Skeletal muscle tissue (tissue), 4 donors: ENCODE measurements around the gene PCK2. TPM values are rescaled to one million over a fixed set of nuclear protein-coding genes. Genes with fewer than 3 reads are reported as not detected.

Source experiments
- H3K27ac ChIP-seq: one replicate; pipeline ENCODE4 v1.7.0; 2013; ENCODE audit warnings: mild to moderate bottlenecking, low read depth, low read length, inconsistent platforms
- H3K27me3 ChIP-seq, 3 donors: one replicate each; pipeline ENCODE4 v1.7.0; 2013; ENCODE audit warnings: low read length in 3 of 3; ENCODE audit not compliant: control insufficient read depth in 3 of 3, insufficient read depth in 3 of 3
- H3K36me3 ChIP-seq, 3 donors: one replicate each; pipeline ENCODE4 v1.7.0; 2013; ENCODE audit warnings: low read length in 3 of 3; ENCODE audit not compliant: control insufficient read depth in 3 of 3, insufficient read depth in 3 of 3
- H3K4me1 ChIP-seq, 3 donors: one replicate each; pipeline ENCODE4 v1.7.0; 2013; ENCODE audit warnings: low read length in 3 of 3, mild to moderate bottlenecking in 3 of 3; ENCODE audit not compliant: control insufficient read depth in 3 of 3, insufficient read depth in 3 of 3
- H3K4me3 ChIP-seq, 3 donors: one replicate each; pipeline ENCODE4 v1.7.0; 2013; ENCODE audit warnings: low read length in 3 of 3
- H3K9ac ChIP-seq, 3 donors: one replicate each; pipeline ENCODE4 v1.7.0; 2013; ENCODE audit warnings: low read length in 3 of 3, mild to moderate bottlenecking in 3 of 3, moderate library complexity in 2 of 3, low read depth in 1 of 3
- H3K9me3 ChIP-seq, 3 donors: one replicate each; pipeline ENCODE4 v1.7.0; 2013; ENCODE audit warnings: low read length in 3 of 3; ENCODE audit not compliant: control insufficient read depth in 3 of 3
- total RNA-seq: library from RNA; depleted of rRNA; stranded (reverse); fragments of >200 nt; gene quantifications from one replicate; pipeline ENCODE4 v1.2.3, GENCODE V29; 2014
- donor health status: Osteomylitis.

The PCK2 gene
- total RNA-seq, 1 donor from 2014 or later, result 3.7 TPM

GRCh38 chr14:24060984-24061913 lies 32.9 kb upstream of the PCK2 start:
- no peaks in the 10 kb centered on the region for H3K27me3 ChIP-seq
- H3K9ac ChIP-seq, result no peak overlapping the region
- no peak overlapping the region for H3K4me3 ChIP-seq
- peaks cover 0 to 3% (median 0%) of the 10 kb centered on the region in 3 donors for H3K4me1 ChIP-seq
- no peaks in the 10 kb centered on the region for H3K9me3 ChIP-seq
- no peak overlapping the region for H3K27ac ChIP-seq
- H3K36me3 ChIP-seq, result no peaks in the 10 kb centered on the region

DNA sequence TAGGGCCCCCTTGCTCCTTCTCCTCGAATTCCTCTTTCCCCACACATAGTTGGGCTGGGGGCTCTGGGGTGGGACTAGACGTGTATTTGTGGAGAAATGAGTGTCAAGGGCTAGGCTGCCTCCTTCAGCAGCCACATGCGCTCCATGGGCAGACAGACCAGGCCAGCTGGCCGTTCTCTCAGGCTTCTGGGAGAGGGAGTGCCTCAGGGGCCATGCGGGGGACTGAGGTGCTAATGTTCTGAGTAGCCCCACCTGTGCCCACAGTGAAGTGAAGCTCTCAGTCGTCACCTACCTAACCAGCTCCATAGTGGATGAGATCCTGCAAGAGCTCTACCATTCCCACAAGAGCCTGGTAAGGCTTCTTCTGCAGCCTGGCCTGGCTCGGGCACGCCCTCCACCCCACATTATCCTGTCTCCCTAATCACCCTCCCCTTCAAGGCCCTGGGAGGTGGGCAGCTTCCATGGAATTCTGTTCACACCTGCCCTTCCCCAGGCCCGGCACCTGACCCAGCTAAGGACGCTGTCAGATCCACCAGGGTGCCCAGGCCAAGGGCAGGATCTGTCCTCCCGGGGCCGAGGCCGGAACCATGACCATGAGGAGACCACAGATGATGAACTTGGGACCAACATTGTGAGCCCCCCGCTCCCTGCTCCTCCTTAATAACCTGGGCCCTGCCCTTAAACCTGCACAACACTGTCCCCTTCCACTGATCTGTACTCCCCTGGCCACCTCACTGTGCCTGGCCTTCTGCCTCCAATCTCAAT lies 31.7 kb upstream of the PCK2 start:
- Histone ChIP-seq H3K9ac (no peak overlapping the region), H3K27ac (no peak overlapping the region), H3K9me3 (no peaks in the 10 kb centered on the region), H3K4me3 (no peak overlapping the region), H3K27me3 (no peaks in the 10 kb centered on the region), H3K4me1 (peaks cover 0 to 3% (median 0%) of the 10 kb centered on the region in 3 donors), H3K36me3 (no peaks in the 10 kb centered on the region)

DNA sequence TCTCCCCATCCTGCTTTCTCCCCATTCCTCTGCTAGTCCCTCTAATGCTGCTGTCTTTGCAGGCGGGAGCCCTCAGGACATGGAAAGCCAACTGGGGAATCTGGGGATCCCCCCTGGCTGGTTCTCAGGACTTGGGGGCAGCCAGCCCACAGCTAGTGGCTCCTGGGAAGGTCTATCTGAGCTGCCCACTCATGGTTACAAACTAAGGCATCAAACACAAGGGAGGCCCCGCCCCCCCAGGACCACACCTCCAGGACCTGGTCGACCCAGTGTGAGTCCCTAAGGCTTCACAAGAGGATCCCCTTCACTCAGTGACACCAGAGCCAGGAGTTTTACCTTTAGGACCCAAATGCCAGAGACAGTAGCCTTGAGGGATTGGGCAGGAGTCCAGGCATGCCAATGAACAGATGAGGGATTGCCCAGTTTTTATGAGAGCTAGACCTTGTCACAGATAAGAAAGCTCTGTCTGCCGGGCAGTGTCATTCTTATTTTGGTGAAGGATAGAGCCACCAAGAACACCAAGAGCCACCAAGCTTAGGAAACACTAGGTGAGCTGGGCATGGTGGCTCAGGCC lies 30.8 kb upstream of the PCK2 start:
- peaks cover 0 to 3% (median 0%) of the 10 kb centered on the region in 3 donors for H3K4me1 ChIP-seq
- no peaks in the 10 kb centered on the region for H3K9me3 ChIP-seq
- no peaks in the 10 kb centered on the region for H3K27me3 ChIP-seq
- H3K9ac ChIP-seq, result no peak overlapping the region
- no peak overlapping the region for H3K27ac ChIP-seq
- H3K36me3 ChIP-seq, result no peaks in the 10 kb centered on the region
- H3K4me3 ChIP-seq, result no peak overlapping the region

GRCh38 chr14:24064091-24064795 lies 29.9 kb upstream of the PCK2 start:
- Histone ChIP-seq H3K36me3 (no peaks in the 10 kb centered on the region), H3K4me1 (no peaks in the 10 kb centered on the region), H3K27me3 (no peaks in the 10 kb centered on the region), H3K9me3 (no peaks in the 10 kb centered on the region), H3K9ac (no peak overlapping the region), H3K4me3 (no peak overlapping the region), H3K27ac (no peak overlapping the region)

DNA sequence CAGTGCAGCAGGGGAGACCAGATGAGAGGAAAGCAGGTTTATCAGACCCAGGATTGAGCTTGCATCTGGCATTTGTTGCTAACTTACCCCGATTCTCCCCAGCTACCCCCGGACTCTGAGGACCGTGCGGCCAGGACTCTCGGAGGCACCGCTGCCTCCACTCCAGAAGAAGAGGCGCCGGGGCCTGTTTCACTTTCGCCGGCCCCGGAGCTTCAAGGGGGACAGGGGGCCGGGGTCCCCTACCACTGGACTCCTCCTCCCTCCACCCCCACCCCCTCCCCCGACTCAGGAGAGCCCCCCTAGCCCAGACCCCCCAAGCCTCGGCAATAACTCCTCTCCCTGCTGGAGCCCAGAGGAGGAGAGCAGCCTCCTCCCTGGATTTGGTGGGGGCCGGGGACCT lies 29.3 kb upstream of the PCK2 start:
- no peaks in the 10 kb centered on the region for H3K4me1 ChIP-seq

GRCh38 chr14:24065408-24065807 lies 28.7 kb upstream of the PCK2 start:
- H3K27ac ChIP-seq, result no peak overlapping the region
- peaks cover 0 to 10% (median 0%) of the 10 kb centered on the region in 3 donors for H3K27me3 ChIP-seq
- H3K36me3 ChIP-seq, result no peaks in the 10 kb centered on the region
- H3K9me3 ChIP-seq, result no peaks in the 10 kb centered on the region
- H3K4me1 ChIP-seq, result no peaks in the 10 kb centered on the region
- no peak overlapping the region for H3K9ac ChIP-seq
- H3K4me3 ChIP-seq, result no peak overlapping the region

More for the DNA sequence above, 29.3 kb upstream of the PCK2 start:
- Histone ChIP-seq H3K9ac (no peak overlapping the region), H3K27me3 (peaks cover 0 to 5% (median 0%) of the 10 kb centered on the region in 3 donors), H3K27ac (no peak overlapping the region), H3K9me3 (no peaks in the 10 kb centered on the region), H3K36me3 (no peaks in the 10 kb centered on the region), H3K4me3 (no peak overlapping the region)

DNA sequence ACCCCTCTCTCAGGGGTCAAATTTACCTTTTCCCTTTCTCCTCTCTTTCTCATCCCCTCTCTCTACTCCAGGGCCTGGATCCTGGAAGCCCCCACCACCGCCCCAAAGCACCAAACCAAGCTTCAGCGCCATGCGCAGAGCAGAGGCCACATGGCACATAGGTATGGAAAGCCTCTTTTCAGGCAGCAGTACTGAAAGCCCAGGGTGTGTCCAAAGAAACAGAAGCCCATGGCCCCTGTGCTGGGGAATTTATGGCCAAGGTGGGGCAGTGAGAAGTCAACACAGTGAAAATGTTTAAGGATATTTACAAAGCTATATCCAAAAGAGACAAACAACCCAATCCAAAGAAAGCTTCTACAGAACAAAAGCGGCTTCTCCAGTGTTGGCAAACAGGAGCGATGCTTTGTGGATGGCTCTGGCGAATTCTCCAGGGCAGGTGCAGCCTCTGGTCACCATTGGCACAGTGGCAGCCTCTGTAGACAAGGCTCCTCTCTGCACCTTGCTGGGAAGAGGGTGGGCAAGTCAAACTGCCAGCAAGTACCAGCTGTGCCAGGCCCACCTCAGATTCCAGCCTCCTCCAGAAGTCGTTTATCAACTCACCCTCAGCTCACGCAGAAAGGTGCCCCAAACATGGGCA lies 27.5 kb upstream of the PCK2 start:
- no peak overlapping the region for H3K9ac ChIP-seq
- H3K4me1 ChIP-seq, result peaks cover 0 to 1% (median under 1%) of the 10 kb centered on the region in 3 donors
- H3K27ac ChIP-seq, result no peak overlapping the region
- H3K4me3 ChIP-seq, result no peak overlapping the region
- no peaks in the 10 kb centered on the region for H3K9me3 ChIP-seq
- no peaks in the 10 kb centered on the region for H3K36me3 ChIP-seq
- H3K27me3 ChIP-seq, result peaks cover 0 to 10% (median 0%) of the 10 kb centered on the region in 3 donors

GRCh38 chr14:24067133-24068082 lies 26.7 kb upstream of the PCK2 start:
- H3K27ac ChIP-seq, result no peak overlapping the region
- H3K4me3 ChIP-seq, result no peak overlapping the region
- no peak overlapping the region for H3K9ac ChIP-seq
- H3K36me3 ChIP-seq, result no peaks in the 10 kb centered on the region
- H3K9me3 ChIP-seq, result no peaks in the 10 kb centered on the region
- peaks cover 0 to 6% (median 3%) of the 10 kb centered on the region in 3 donors for H3K4me1 ChIP-seq
- peaks cover 6 to 18% (median 7%) of the 10 kb centered on the region in 3 donors for H3K27me3 ChIP-seq
